Neural progenitor cell (in vitro differentiated cells): Measurements from ENCODE around the gene CDK2AP2. TPM values are rescaled to one million over a fixed set of nuclear protein-coding genes. Genes with fewer than 3 reads are reported as not detected.
"Not testable (repeated sequence)": the region's sequence is repeated elsewhere in the genome, so short reads cannot be mapped to it uniquely, and the experiment has no call there.

Experiments used
- DNase-seq: peaks from one replicate; pipeline ENCODE4 v3.0.0-alpha.2; 2016; ENCODE audit warnings: low spot score
- H2AFZ ChIP-seq: fragments of 200-600 bp; sonication (generic); replicated peaks from 2 replicates; pipeline ENCODE4 v1.6.1; 2016; ENCODE audit warnings: antibody characterized with exemption
- H3F3A ChIP-seq: fragments of 200-600 bp; sonication (generic); 2 replicates; pipeline ENCODE4 v1.6.1; 2016; ENCODE audit warnings: antibody characterized with exemption, low read depth
- H3K27ac ChIP-seq: fragments of 200-600 bp; sonication (generic); 2 replicates; pipeline ENCODE4 v1.5.1; 2016; ENCODE audit warnings: mild to moderate bottlenecking
- H3K27me3 ChIP-seq: fragments of 200-600 bp; sonication (generic); 2 replicates; pipeline ENCODE4 v1.6.1; 2016; ENCODE audit warnings: mild to moderate bottlenecking, moderate library complexity
- H3K36me3 ChIP-seq: fragments of 200-600 bp; sonication (generic); 2 replicates; pipeline ENCODE4 v1.5.1; 2016
- H3K4me1 ChIP-seq: fragments of 200-600 bp; sonication (generic); 2 replicates; pipeline ENCODE4 v1.6.1; 2016; ENCODE audit warnings: mixed run types
- H3K4me2 ChIP-seq: fragments of 200-600 bp; sonication (generic); 2 replicates; pipeline ENCODE4 v1.6.1; 2016
- H3K4me3 ChIP-seq: fragments of 200-600 bp; sonication (generic); 2 replicates; pipeline ENCODE4 v1.5.1; 2016
- H3K79me2 ChIP-seq: fragments of 200-600 bp; sonication (generic); 2 replicates; pipeline ENCODE4 v1.6.1; 2016; ENCODE audit warnings: low read depth
- H3K9ac ChIP-seq: fragments of 200-600 bp; sonication (generic); 2 replicates; pipeline ENCODE4 v1.6.1; 2016
- H3K9me3 ChIP-seq: fragments of 200-600 bp; sonication (generic); 2 replicates; pipeline ENCODE4 v1.5.1; 2016; ENCODE audit warnings: low read depth
- H4K20me1 ChIP-seq: fragments of 200-600 bp; sonication (generic); 2 replicates; pipeline ENCODE4 v1.6.1; 2016; ENCODE audit warnings: low read depth
- H3K27ac Mint-ChIP-seq: 3 replicates; pipeline ENCODE4 v1.8.0; 2021; ENCODE audit warnings: mixed read lengths
- H3K27me3 Mint-ChIP-seq: 2 replicates; pipeline ENCODE4 v1.8.0; 2022; ENCODE audit warnings: low read depth, mild to moderate bottlenecking, inconsistent platforms, moderate library complexity, mixed read lengths; ENCODE audit not compliant: insufficient read depth
- H3K36me3 Mint-ChIP-seq: 3 replicates; pipeline ENCODE4 v1.8.0; 2021; ENCODE audit warnings: mixed read lengths
- H3K4me1 Mint-ChIP-seq: 3 replicates; pipeline ENCODE4 v1.8.0; 2021; ENCODE audit warnings: mixed read lengths
- H3K4me3 Mint-ChIP-seq: 3 replicates; pipeline ENCODE4 v1.8.0; 2021; ENCODE audit warnings: mild to moderate bottlenecking, moderate library complexity, mixed read lengths
- H3K9me3 Mint-ChIP-seq: 3 replicates; pipeline ENCODE4 v1.8.0; 2020; ENCODE audit warnings: mixed read lengths
- CTCF ChIP-seq: fragments of 200-600 bp; sonication (generic); IDR thresholded peaks from 2 replicates; pipeline ENCODE4 v1.5.1; 2017; ENCODE audit warnings: antibody characterized with exemption, mild to moderate bottlenecking
- EZH2 ChIP-seq: fragments of 200-600 bp; sonication (generic); IDR thresholded peaks from 2 replicates; pipeline ENCODE4 v1.6.1; 2017; ENCODE audit warnings: antibody characterized with exemption, mild to moderate bottlenecking, moderate library complexity
- EZH2phosphoT487 ChIP-seq: fragments of 200-600 bp; sonication (generic); IDR thresholded peaks from 2 replicates; pipeline ENCODE4 v1.6.1; 2017; ENCODE audit warnings: antibody characterized with exemption
- total RNA-seq: library from RNA; depleted of rRNA; stranded (reverse); fragments of >200 nt; gene quantifications from 2 replicates; pipeline ENCODE4 v1.2.3, GENCODE V29; 2015; ENCODE audit warnings: low replicate concordance

Gene CDK2AP2
- total RNA-seq, 1 donor from 2014 or later: 2.1 TPM

- H3K9me3 Mint-ChIP-seq: no peaks in the 10 kb centered on the region
- Histone ChIP-seq H3K4me1 (peaks cover 6% of the 10 kb centered on the region), H3K9ac (no peak overlapping the region), H3K27ac (no peak overlapping the region), H3K9me3 (no peaks in the 10 kb centered on the region), H3K4me3 (no peak overlapping the region), H3F3A (no peaks in the 10 kb centered on the region), H4K20me1 (no peaks in the 10 kb centered on the region), H2AFZ (no peak overlapping the region), H3K4me2 (no peak overlapping the region), H3K36me3 (no peaks in the 10 kb centered on the region), H3K27me3 (no peaks in the 10 kb centered on the region), H3K79me2 (peaks cover 8% of the 10 kb centered on the region)
- H3K4me3 Mint-ChIP-seq: peak overlapping the region; percentile 97
- peaks cover 9% of the 10 kb centered on the region for H3K27me3 Mint-ChIP-seq
- TF ChIP-seq EZH2phosphoT487 (no peak), EZH2 (no peak), CTCF (no peak)
- no peaks in the 10 kb centered on the region for H3K36me3 Mint-ChIP-seq
- DNase-seq: no peak
- H3K4me1 Mint-ChIP-seq: peaks cover 16% of the 10 kb centered on the region
- peak overlapping the region; percentile 43 for H3K27ac Mint-ChIP-seq
These were observed 40.8 kb downstream of the CDK2AP2 start for GRCh38 chr11:67466962-67467771.

DNA sequence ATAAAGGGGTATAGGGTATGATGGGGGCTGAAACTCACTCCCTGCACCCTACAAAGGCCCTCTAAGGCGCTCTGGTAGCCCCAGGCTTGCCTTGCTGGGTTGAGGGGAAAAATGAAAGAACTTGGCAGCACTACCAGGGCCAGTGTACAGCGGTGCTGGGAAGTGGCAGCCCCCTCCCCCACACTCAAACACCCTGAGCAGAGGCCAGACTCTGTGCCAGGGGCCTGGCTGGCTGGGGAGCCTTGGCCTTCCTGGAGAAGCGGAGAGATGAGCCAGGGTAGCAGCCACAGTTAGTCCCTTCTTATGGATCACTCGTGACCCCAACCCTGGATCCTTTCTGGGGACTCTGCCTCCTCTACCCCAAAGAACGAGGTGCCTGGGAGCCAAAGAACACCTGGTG is 41.6 kb downstream of the CDK2AP2 start:
- no peaks in the 10 kb centered on the region for H3F3A ChIP-seq
- peaks cover 6% of the 10 kb centered on the region for H3K27me3 Mint-ChIP-seq
- H3K4me1 ChIP-seq: peaks cover 6% of the 10 kb centered on the region
- H4K20me1 ChIP-seq: no peaks in the 10 kb centered on the region
- no peaks in the 10 kb centered on the region for H3K9me3 Mint-ChIP-seq
- no peak overlapping the region for H3K9ac ChIP-seq
- H3K4me3 Mint-ChIP-seq: no peak overlapping the region
- no peak overlapping the region for H3K4me3 ChIP-seq
- no peak overlapping the region for H3K27ac Mint-ChIP-seq
- H2AFZ ChIP-seq: no peak overlapping the region
- no peaks in the 10 kb centered on the region for H3K9me3 ChIP-seq
- H3K36me3 Mint-ChIP-seq: no peaks in the 10 kb centered on the region
- no peak for DNase-seq
- no peak overlapping the region for H3K27ac ChIP-seq
- H3K36me3 ChIP-seq: no peaks in the 10 kb centered on the region
- H3K79me2 ChIP-seq: peaks cover 8% of the 10 kb centered on the region
- no peaks in the 10 kb centered on the region for H3K27me3 ChIP-seq
- no peak overlapping the region for H3K4me2 ChIP-seq
- peaks cover 16% of the 10 kb centered on the region for H3K4me1 Mint-ChIP-seq
- no peak for TF ChIP-seq EZH2
- no peak for TF ChIP-seq CTCF
- no peak for TF ChIP-seq EZH2phosphoT487

GRCh38 chr11:67465530-67465929 is 42.4 kb downstream of the CDK2AP2 start:
- H3K27ac ChIP-seq, DNase-seq, H2AFZ ChIP-seq, H3K9me3 Mint-ChIP-seq, H3K9ac ChIP-seq, H3K79me2 ChIP-seq, H3F3A ChIP-seq, H3K27me3 ChIP-seq, H3K27ac Mint-ChIP-seq, H4K20me1 ChIP-seq, H3K9me3 ChIP-seq, H3K4me1 ChIP-seq, H3K27me3 Mint-ChIP-seq, H3K36me3 ChIP-seq, H3K36me3 Mint-ChIP-seq: not testable (repeated sequence)
- H3K4me3 ChIP-seq: peak overlapping the region; percentile 64
- peak overlapping the region; percentile 84 for H3K4me3 Mint-ChIP-seq
- peaks cover 16% of the 10 kb centered on the region for H3K4me1 Mint-ChIP-seq
- peak overlapping the region; percentile 82 for H3K4me2 ChIP-seq

DNA sequence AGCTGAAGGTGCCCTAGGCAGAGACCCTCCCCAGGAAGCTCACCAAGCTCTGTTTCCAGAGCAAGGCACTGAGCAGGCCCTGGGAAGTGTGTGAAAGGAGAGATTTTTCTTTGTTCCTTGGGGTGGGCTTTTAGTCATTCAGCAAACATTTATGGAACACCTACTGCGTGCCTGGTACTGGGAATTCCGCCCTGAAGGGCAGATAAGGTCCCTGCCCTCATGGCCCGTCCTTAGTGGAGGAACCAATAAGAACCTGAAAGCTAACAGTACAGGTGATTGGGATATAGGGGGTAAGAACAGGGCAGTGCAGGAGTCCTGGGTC is 42.8 kb downstream of the CDK2AP2 start:
- no peaks in the 10 kb centered on the region for H3F3A ChIP-seq
- H3K9me3 ChIP-seq: no peaks in the 10 kb centered on the region
- H2AFZ ChIP-seq: no peak overlapping the region
- Mint-ChIP-seq H3K4me1 (peaks cover 16% of the 10 kb centered on the region), H3K27ac (no peak overlapping the region), H3K27me3 (peaks cover 3% of the 10 kb centered on the region), H3K36me3 (no peaks in the 10 kb centered on the region), H3K4me3 (peak overlapping the region; percentile 84), H3K9me3 (no peaks in the 10 kb centered on the region)
- peak overlapping the region; percentile 64 for H3K4me3 ChIP-seq
- no peaks in the 10 kb centered on the region for H3K36me3 ChIP-seq
- TF ChIP-seq CTCF (no peak), EZH2phosphoT487 (no peak), EZH2 (no peak)
- no peak overlapping the region for H3K27ac ChIP-seq
- peak overlapping the region; percentile 49 for H3K9ac ChIP-seq
- peaks cover 6% of the 10 kb centered on the region for H3K4me1 ChIP-seq
- peak overlapping the region; percentile 82 for H3K4me2 ChIP-seq
- peaks cover 8% of the 10 kb centered on the region for H3K79me2 ChIP-seq
- DNase-seq: no peak
- no peaks in the 10 kb centered on the region for H3K27me3 ChIP-seq
- no peaks in the 10 kb centered on the region for H4K20me1 ChIP-seq
